Trophoblast cell (in vitro differentiated cells and primary cell): Measurements from ENCODE around the gene F2RL1.
"Not testable (repeated sequence)": the region's sequence is repeated elsewhere in the genome, so short reads cannot be mapped to it uniquely, and the experiment has no call there.

Experiments used
- DNase-seq, 2 donors: peaks; one replicate each; pipeline ENCODE4 v3.0.0-alpha.2; 2016
- H2AFZ ChIP-seq: 2 replicates; pipeline ENCODE4 v1.6.1; 2013; ENCODE audit warnings: low read length, moderate library complexity, mild to moderate bottlenecking; ENCODE audit not compliant: insufficient read depth, poor library complexity
- H2AK5ac ChIP-seq: 2 replicates; pipeline ENCODE4 v1.6.1; 2013; ENCODE audit warnings: mild to moderate bottlenecking, low read length
- H2BK120ac ChIP-seq: 2 replicates; pipeline ENCODE4 v1.6.1; 2013; ENCODE audit warnings: low read length, mild to moderate bottlenecking, moderate library complexity; ENCODE audit not compliant: insufficient read depth, poor library complexity
- H2BK12ac ChIP-seq: 2 replicates; pipeline ENCODE4 v1.6.1; 2013; ENCODE audit warnings: mild to moderate bottlenecking, low read length, moderate library complexity
- H2BK5ac ChIP-seq: 2 replicates; pipeline ENCODE4 v1.6.1; 2013; ENCODE audit warnings: low read length, low read depth, moderate library complexity, mild to moderate bottlenecking; ENCODE audit not compliant: poor library complexity
- H3K14ac ChIP-seq: 2 replicates; pipeline ENCODE4 v1.6.1; 2013; ENCODE audit warnings: mild to moderate bottlenecking, low read length
- H3K18ac ChIP-seq: 2 replicates; pipeline ENCODE4 v1.6.1; 2013; ENCODE audit warnings: mild to moderate bottlenecking, low read length
- H3K23ac ChIP-seq: 2 replicates; pipeline ENCODE4 v1.6.1; 2013; ENCODE audit warnings: low read length
- H3K27ac ChIP-seq: 2 replicates; pipeline ENCODE4 v1.5.1; 2013; ENCODE audit warnings: low read depth, mild to moderate bottlenecking, inconsistent platforms, low read length, moderate library complexity
- H3K27me3 ChIP-seq: 2 replicates; pipeline ENCODE4 v1.6.1; 2013; ENCODE audit warnings: inconsistent platforms, mild to moderate bottlenecking, low read length, moderate library complexity; ENCODE audit not compliant: insufficient read depth
- H3K36me3 ChIP-seq, 2 experiments: 1 replicate in 1 of 2; 2 replicates in 1 of 2; pipeline ENCODE4 v1.6.1; 2013; ENCODE audit warnings: low read length in 2 of 2, mild to moderate bottlenecking in 2 of 2, moderate library complexity in 1 of 2; ENCODE audit not compliant: insufficient read depth in 2 of 2, control insufficient read depth in 1 of 2
- H3K4ac ChIP-seq: 2 replicates; pipeline ENCODE4 v1.6.1; 2013; ENCODE audit warnings: low read depth, mild to moderate bottlenecking, low read length, moderate library complexity
- H3K4me1 ChIP-seq, 2 experiments: 1 replicate in 1 of 2; 2 replicates in 1 of 2; pipeline ENCODE4 v1.6.1; 2013; ENCODE audit warnings: low read length in 2 of 2, mild to moderate bottlenecking in 2 of 2, moderate library complexity in 1 of 2; ENCODE audit not compliant: insufficient read depth in 2 of 2, control insufficient read depth in 1 of 2
- H3K4me2 ChIP-seq: 2 replicates; pipeline ENCODE4 v1.6.1; 2013; ENCODE audit warnings: inconsistent platforms, mild to moderate bottlenecking, low read length, moderate library complexity
- H3K4me3 ChIP-seq: 2 replicates; pipeline ENCODE4 v1.5.1; 2013; ENCODE audit warnings: mild to moderate bottlenecking, low read depth, low read length, inconsistent platforms
- H3K79me1 ChIP-seq: one replicate; pipeline ENCODE4 v1.6.1; 2013; ENCODE audit warnings: low read length
- H3K79me2 ChIP-seq: 2 replicates; pipeline ENCODE4 v1.6.1; 2013; ENCODE audit warnings: low read length, mild to moderate bottlenecking; ENCODE audit not compliant: control insufficient read depth, insufficient read depth, poor library complexity
- H3K9ac ChIP-seq: 2 replicates; pipeline ENCODE4 v1.6.1; 2013; ENCODE audit warnings: mild to moderate bottlenecking, low read length
- H3K9me3 ChIP-seq: 2 replicates; pipeline ENCODE4 v1.6.1; 2013; ENCODE audit warnings: low read depth, mild to moderate bottlenecking, control low read depth, inconsistent platforms, low read length; ENCODE audit not compliant: insufficient read depth
- H4K12ac ChIP-seq: 2 replicates; pipeline ENCODE4 v1.6.1; 2013; ENCODE audit warnings: low read depth, mild to moderate bottlenecking, low read length, moderate library complexity
- H4K8ac ChIP-seq: 2 replicates; pipeline ENCODE4 v1.6.1; 2013; ENCODE audit warnings: low read depth, mild to moderate bottlenecking, low read length, moderate library complexity
- H4K91ac ChIP-seq: one replicate; pipeline ENCODE4 v1.6.1; 2013; ENCODE audit warnings: low read depth, mild to moderate bottlenecking, low read length, moderate library complexity
- WGBS: extraction: QIAGEN DNeasy Blood & Tissue Kit; methylation state at CpG from one replicate; pipeline ENCODE4 v1.1.7; 2013; ENCODE audit warnings: missing lambda C conversion rate; ENCODE audit not compliant: insufficient read length, insufficient coverage; ENCODE audit errors: extremely low coverage; 5-methylcytosine and 5-hydroxymethylcytosine counted together

F2RL1 gene

DNA sequence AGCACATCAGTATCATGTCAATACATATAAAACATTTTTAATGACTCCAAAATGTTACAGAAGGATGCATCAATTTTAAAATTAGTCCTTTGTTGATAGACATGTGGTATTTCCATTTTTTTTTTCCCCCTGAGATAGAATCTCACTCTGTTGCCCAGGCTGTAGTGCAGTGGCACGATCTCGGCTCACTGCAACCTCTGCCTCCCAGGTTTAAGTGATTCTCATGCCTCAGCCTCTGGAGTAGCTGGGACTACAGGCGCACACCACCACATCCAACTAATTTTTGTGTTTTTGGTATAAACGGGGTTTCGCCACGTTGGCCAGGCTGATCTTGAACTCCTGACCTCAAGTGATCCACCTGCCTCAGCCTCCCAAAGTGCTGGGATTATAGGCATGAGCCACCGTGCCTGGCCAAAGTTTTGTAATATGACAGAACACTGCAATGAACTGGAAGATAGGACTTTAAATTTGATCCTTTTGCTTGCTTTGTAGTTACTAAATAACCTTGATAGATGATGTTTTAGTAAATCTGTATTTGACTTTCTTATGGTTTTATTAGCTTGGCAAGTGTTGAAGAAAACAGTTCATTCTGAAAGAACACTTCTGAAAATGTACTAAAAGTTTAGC lies 3.4 kb downstream of the F2RL1 start:
- not testable (repeated sequence) for H4K91ac ChIP-seq, H3K4me3 ChIP-seq, H3K4me2 ChIP-seq, H2AFZ ChIP-seq, H3K27ac ChIP-seq, H3K27me3 ChIP-seq, H3K9me3 ChIP-seq, DNase-seq, H3K36me3 ChIP-seq, H3K18ac ChIP-seq, H2BK5ac ChIP-seq, H3K79me2 ChIP-seq, H4K12ac ChIP-seq, H4K8ac ChIP-seq, H3K14ac ChIP-seq, H3K9ac ChIP-seq, H2BK120ac ChIP-seq, H2BK12ac ChIP-seq, H3K79me1 ChIP-seq, H3K23ac ChIP-seq, H2AK5ac ChIP-seq, H3K4ac ChIP-seq
- WGBS, result no CpG with 5 or more reads among the region's 7 CpGs
- peaks cover 12 to 13% of the 10 kb centered on the region in 2 experiments for H3K4me1 ChIP-seq

DNA sequence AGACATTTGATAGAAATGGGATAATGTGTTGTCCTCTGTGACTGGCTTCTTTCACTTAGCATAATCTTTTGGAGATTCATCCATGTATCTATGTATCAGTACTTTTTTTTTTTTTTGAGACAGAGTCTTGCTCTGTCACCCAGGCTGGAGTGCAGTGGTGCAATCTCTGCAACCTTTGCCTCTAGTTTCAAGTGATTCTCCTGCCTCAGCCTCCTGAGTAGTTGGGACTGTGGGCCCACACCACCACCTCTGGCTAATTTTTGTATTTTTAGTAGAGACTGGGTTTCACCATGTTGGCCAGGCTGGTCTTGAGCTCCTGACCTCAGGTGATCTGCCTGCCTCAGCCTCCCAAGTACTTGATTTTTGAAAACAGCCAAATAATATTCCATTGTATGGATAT lies 7.6 kb downstream of the F2RL1 start:
- H4K91ac ChIP-seq, H3K27ac ChIP-seq, H3K18ac ChIP-seq, H3K4me3 ChIP-seq, H2BK120ac ChIP-seq, H4K12ac ChIP-seq, H3K23ac ChIP-seq, H2AK5ac ChIP-seq, H3K79me1 ChIP-seq, H4K8ac ChIP-seq, H3K9me3 ChIP-seq, H3K9ac ChIP-seq, H2BK12ac ChIP-seq, H3K36me3 ChIP-seq, H3K4me2 ChIP-seq, DNase-seq, H2BK5ac ChIP-seq, H3K4me1 ChIP-seq, H2AFZ ChIP-seq, H3K4ac ChIP-seq, H3K14ac ChIP-seq, H3K27me3 ChIP-seq, H3K79me2 ChIP-seq: not testable (repeated sequence)

- Histone ChIP-seq H3K27ac (no peak overlapping the region), H3K79me2 (no peaks in the 10 kb centered on the region), H2AK5ac (no peak overlapping the region), H3K23ac (no peak overlapping the region), H3K79me1 (no peaks in the 10 kb centered on the region), H4K12ac (no peak overlapping the region), H4K8ac (no peak overlapping the region), H3K14ac (no peak overlapping the region), H2BK12ac (no peak overlapping the region), H3K4me3 (no peak overlapping the region), H3K18ac (no peak overlapping the region), H3K4me1 (peaks cover 2 to 3% of the 10 kb centered on the region in 2 experiments), H3K27me3 (no peaks in the 10 kb centered on the region), H3K4ac (no peak overlapping the region), H3K4me2 (no peak overlapping the region), H3K9ac (no peak overlapping the region), H3K9me3 (no peaks in the 10 kb centered on the region), H2AFZ (no peak overlapping the region), H2BK5ac (no peak overlapping the region), H3K36me3 (no peaks in the 10 kb centered on the region), H4K91ac (no peak overlapping the region), H2BK120ac (no peak overlapping the region)
- DNase-seq, result peak; percentile 30 to 35
- WGBS, result no CpG with 5 or more reads among the region's 2 CpGs
Observed at GRCh38 chr5:76831110-76831452, 12.3 kb downstream of the F2RL1 start.

DNA sequence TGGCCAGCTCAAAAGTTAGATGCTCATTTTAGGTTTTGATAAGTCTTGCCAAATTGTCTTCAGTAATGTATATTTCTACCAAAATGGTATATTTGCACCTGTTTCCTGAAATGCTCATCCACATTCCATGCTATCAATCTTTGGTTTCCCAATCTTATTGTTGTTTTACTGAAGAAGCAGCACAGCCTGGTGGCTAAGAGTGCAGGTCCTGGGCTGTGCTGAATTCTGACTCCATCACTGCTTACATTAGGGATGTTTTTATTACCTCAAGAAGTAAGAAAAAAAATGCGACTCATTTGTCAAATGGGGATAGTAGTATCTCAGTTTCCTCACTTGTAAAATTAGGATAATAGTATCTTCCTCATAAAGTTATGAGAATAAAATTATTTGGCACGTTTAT lies 17.4 kb downstream of the F2RL1 start:
- H2BK120ac ChIP-seq, result no peak overlapping the region
- no peaks in the 10 kb centered on the region for H3K36me3 ChIP-seq
- no peak overlapping the region for H3K18ac ChIP-seq
- WGBS, result no CpG with 5 or more reads among the region's 2 CpGs
- H3K27ac ChIP-seq, result no peak overlapping the region
- no peak overlapping the region for H3K14ac ChIP-seq
- no peak overlapping the region for H3K9ac ChIP-seq
- H3K4ac ChIP-seq, result no peak overlapping the region
- no peak overlapping the region for H4K91ac ChIP-seq
- H4K8ac ChIP-seq, result no peak overlapping the region
- no peak for DNase-seq
- H3K4me1 ChIP-seq, result peaks cover 4 to 5% of the 10 kb centered on the region in 2 experiments
- no peak overlapping the region for H3K23ac ChIP-seq
- H2BK12ac ChIP-seq, result no peak overlapping the region
- H2BK5ac ChIP-seq, result no peak overlapping the region
- H3K4me3 ChIP-seq, result no peak overlapping the region
- no peak overlapping the region for H4K12ac ChIP-seq
- no peak overlapping the region for H2AFZ ChIP-seq
- H2AK5ac ChIP-seq, result no peak overlapping the region
- H3K27me3 ChIP-seq, result no peaks in the 10 kb centered on the region
- no peaks in the 10 kb centered on the region for H3K79me1 ChIP-seq
- H3K4me2 ChIP-seq, result no peak overlapping the region
- H3K79me2 ChIP-seq, result no peaks in the 10 kb centered on the region
- H3K9me3 ChIP-seq, result no peaks in the 10 kb centered on the region
